AG09309 (cell line): Measurements from ENCODE around the gene PISD.

Source experiments
- DNase-seq: peaks from one replicate; pipeline ENCODE4 v3.0.0-alpha.2; 2010; ENCODE audit warnings: low read depth
- H3K4me3 ChIP-seq: 2 replicates; pipeline ENCODE4 v1.5.1; 2011; ENCODE audit warnings: mild to moderate bottlenecking, low read depth, low read length, moderate library complexity; ENCODE audit not compliant: control insufficient read depth
- TF ChIP-seq, protein P1 (sequence below): IDR thresholded peaks from 2 replicates; pipeline ENCODE4 v1.5.1; 2011; ENCODE audit warnings: mild to moderate bottlenecking, low read depth, low read length, inconsistent platforms; ENCODE audit not compliant: insufficient read depth, control insufficient read depth; ENCODE audit errors: missing control alignments

The PISD gene

GRCh38 chr22:31662668-31663037 is 638 bp upstream of the PISD start:
- TF ChIP-seq, protein P1, sequence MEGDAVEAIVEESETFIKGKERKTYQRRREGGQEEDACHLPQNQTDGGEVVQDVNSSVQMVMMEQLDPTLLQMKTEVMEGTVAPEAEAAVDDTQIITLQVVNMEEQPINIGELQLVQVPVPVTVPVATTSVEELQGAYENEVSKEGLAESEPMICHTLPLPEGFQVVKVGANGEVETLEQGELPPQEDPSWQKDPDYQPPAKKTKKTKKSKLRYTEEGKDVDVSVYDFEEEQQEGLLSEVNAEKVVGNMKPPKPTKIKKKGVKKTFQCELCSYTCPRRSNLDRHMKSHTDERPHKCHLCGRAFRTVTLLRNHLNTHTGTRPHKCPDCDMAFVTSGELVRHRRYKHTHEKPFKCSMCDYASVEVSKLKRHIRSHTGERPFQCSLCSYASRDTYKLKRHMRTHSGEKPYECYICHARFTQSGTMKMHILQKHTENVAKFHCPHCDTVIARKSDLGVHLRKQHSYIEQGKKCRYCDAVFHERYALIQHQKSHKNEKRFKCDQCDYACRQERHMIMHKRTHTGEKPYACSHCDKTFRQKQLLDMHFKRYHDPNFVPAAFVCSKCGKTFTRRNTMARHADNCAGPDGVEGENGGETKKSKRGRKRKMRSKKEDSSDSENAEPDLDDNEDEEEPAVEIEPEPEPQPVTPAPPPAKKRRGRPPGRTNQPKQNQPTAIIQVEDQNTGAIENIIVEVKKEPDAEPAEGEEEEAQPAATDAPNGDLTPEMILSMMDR, result no peak
- DNase-seq, result no peak
- peak overlapping the region; percentile 87; the same call in 1 of the 2 replicates for H3K4me3 ChIP-seq

DNA sequence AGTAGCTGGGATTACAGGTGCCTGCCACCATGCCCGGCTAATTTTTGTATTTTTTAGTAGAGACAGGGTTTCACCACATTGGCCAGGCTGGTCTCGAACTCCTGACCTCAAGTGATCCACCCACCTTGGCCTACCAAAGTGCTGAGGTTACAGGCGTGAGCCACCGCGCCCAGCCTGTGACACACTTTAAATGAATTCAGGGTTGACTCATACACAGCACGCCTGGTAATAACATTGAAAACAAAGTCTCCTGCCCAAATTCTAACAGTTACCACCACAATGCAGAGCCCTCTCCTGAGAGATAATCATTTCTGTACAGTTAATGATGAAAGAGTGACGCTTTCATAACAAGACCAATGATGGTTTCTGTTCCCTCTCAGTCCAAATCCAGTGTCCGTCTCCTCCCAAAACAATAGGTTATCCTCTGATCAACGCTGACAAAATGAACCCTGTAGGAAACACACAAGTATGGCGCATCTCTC is 1.1 kb downstream of the PISD start:
- H3K4me3 ChIP-seq, result peak overlapping the region; percentile 87
- DNase-seq, result peak; percentile 46

DNA sequence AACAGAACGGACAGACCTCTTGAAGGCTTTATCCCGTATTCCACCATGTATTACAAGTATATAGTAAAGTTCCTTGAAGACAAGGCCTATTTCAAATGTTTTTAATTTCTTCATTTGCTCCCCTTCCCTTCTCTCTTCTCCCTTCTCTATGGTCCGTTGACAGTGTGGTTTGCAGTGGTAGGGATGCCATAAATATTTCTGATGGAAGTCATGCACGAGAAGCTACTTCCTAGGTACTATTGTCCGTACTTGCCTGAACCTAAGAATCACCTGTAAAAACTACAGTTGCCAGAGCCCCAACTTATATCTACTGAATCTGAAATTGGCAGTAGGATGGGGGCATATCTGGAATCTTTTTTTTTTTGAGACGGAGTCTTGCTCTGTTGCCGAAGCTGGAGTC is 2.8 kb downstream of the PISD start:
- TF ChIP-seq, protein P1, result no peak
- DNase-seq, result no peak
- no peak overlapping the region for H3K4me3 ChIP-seq

GRCh38 chr22:31654408-31654807 is 7.6 kb downstream of the PISD start:
- DNase-seq, result no peak
- H3K4me3 ChIP-seq, result no peak overlapping the region
- TF ChIP-seq, protein P1, result no peak

- TF ChIP-seq, protein P1, result no peak
- DNase-seq, result no peak
- no peak overlapping the region for H3K4me3 ChIP-seq
These were observed 8.1 kb downstream of the PISD start for GRCh38 chr22:31653944-31654343.

- no peak for DNase-seq
- H3K4me3 ChIP-seq, result no peak overlapping the region
- TF ChIP-seq, protein P1, result no peak
These were observed 8.9 kb downstream of the PISD start for GRCh38 chr22:31652911-31653684.

DNA sequence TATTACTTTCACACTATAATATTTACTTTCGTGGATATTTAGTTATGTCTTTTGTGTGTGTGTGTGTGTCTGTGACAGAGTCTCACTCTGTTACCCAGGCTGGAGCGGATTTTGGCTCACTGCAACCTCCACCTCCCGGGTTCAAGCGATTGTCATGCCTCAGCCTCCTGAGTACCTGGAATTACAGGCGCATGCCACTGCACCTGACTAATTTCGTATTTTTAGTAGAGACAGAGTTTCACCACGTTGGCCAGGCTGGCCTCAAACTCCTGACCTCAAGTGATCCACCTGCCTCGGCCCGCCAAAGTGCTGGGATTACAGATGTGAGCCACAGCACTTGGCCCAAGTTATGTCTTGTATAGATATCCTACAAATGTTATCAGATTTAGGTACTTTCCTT is 9.9 kb downstream of the PISD start:
- no peak overlapping the region for H3K4me3 ChIP-seq
- DNase-seq, result no peak
- TF ChIP-seq, protein P1, result no peak
